ENCODE data around the gene SYTL3. TPM values are rescaled to one million over a fixed set of nuclear protein-coding genes. Genes with fewer than 3 reads are reported as not detected.

SYTL3 gene
- total and polyA plus RNA-seq, 9 of the 15 experiments (the other 6 are each of a cell fraction or from before 2014, with no cell fraction given) = 0.04 to 0.46 (median 0.17) TPM; not detected in 1

DNA sequence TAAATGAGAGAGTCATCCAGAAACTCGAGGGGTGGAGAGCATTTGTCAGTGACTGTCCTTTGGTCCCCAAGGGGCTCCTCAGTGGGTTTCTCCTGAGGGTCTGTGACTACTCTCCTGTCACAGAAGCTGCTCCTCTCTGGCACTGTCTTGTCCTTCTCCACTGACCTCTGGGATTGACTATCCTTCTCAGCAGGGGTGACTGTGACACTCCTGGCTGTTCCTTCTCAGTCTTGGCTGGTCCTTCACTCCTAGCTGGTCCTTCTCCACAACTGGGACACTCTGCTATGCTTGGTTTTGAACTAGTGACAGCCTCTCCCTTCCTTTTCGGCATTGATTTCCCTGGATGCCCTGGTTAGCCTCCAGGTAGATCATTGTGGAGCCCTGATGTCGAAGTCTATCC, 38.8 kb upstream of the SYTL3 start:
- H3K9ac ChIP-seq (ENCODE audit: insufficient read depth in 1 of 2, low read depth in 2 of 2, low read length in 2 of 2) = no peak overlapping the region
- POLR2A ChIA-PET = interaction anchor here (1.1 to 2.5 kb wide), 3 partner anchors 9 to 19 kb away, joined by 3 to 10 read pairs (median 3); no protein-coding TSS in a partner anchor
- CTCF ChIA-PET (ENCODE audit: low intra/inter-chr PET ratio) = no interaction called here
- ATAC-seq (no peak), DNase-seq (ENCODE audit: extremely low read depth in 1 of 4, low spot score in 3 of 4) (no peak), FAIRE-seq (no peak)
- H3K9me3 ChIP-seq (replicated peaks; ENCODE audit: control insufficient read depth, insufficient read depth, low read depth, low read length) = no peaks in the 10 kb centered on the region
- no peak overlapping the region for H2AFZ ChIP-seq (ENCODE audit: low read depth, low read length)
- H3K4me1 ChIP-seq (replicated peaks in 1 of 2; ENCODE audit: control insufficient read depth in 2 of 2, insufficient read depth in 2 of 2, low read length in 2 of 2) = peaks cover 0 to 2% of the 10 kb centered on the region in 2 experiments; a peak in 1 of 5 replicates
- no peak overlapping the region for H3K27ac ChIP-seq (ENCODE audit: extremely low read depth, low read depth, low read length)
- intact Hi-C loops (cut with micrococcal nuclease) (no loop called here), in situ Hi-C loops (cut with MboI) (no loop called here)
- no peaks in the 10 kb centered on the region for H3K27me3 ChIP-seq (ENCODE audit: control insufficient read depth in 2 of 2, insufficient read depth in 2 of 2, low read length in 2 of 2)
- no peaks in the 10 kb centered on the region for H4K20me1 ChIP-seq (replicated peaks; ENCODE audit: control insufficient read depth, insufficient read depth, low read length)
- no peak overlapping the region for H3K4me3 ChIP-seq
- H3K36me3 ChIP-seq (ENCODE audit: control insufficient read depth, insufficient read depth, low read length) = peaks cover 85% of the 10 kb centered on the region
- H3K9me1 ChIP-seq (ENCODE audit: control insufficient read depth, insufficient read depth, low read length) = no peaks in the 10 kb centered on the region
- 94% methylated on average over 3 of the region's 3 CpGs for WGBS (ENCODE audit: insufficient coverage, low coverage, missing lambda C conversion rate)
- H3K4me2 ChIP-seq (ENCODE audit: insufficient read depth, low read length) = no peak overlapping the region
- BruUV-seq (replicated peaks) = no TSS peak
- no peaks in the 10 kb centered on the region for H3K79me2 ChIP-seq (ENCODE audit: control insufficient read depth, insufficient read depth, low read length)
- no peak for TF ChIP-seq ZNF507 (tag; conservative IDR thresholded peaks at IDR 0.05)
- no peak for TF ChIP-seq NUFIP1 (IDR thresholded peaks at IDR 0.05; ENCODE audit: partially characterized antibody)
- TF ChIP-seq ZNF778 (CRISPR knock-in tag; IDR thresholded peaks at IDR 0.05) = no peak
- no peak for TF ChIP-seq ZNF165 (CRISPR knock-in tag; IDR thresholded peaks at IDR 0.05; ENCODE audit: borderline replicate concordance)
- no peak for TF ChIP-seq NFE2L1 (tag; IDR thresholded peaks at IDR 0.05; ENCODE audit: borderline replicate concordance, low read depth)
- TF ChIP-seq ZNF583 (CRISPR knock-in tag; IDR thresholded peaks at IDR 0.05) = no peak
- TF ChIP-seq, protein P1, sequence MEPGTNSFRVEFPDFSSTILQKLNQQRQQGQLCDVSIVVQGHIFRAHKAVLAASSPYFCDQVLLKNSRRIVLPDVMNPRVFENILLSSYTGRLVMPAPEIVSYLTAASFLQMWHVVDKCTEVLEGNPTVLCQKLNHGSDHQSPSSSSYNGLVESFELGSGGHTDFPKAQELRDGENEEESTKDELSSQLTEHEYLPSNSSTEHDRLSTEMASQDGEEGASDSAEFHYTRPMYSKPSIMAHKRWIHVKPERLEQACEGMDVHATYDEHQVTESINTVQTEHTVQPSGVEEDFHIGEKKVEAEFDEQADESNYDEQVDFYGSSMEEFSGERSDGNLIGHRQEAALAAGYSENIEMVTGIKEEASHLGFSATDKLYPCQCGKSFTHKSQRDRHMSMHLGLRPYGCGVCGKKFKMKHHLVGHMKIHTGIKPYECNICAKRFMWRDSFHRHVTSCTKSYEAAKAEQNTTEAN (CRISPR knock-in tag; IDR thresholded peaks at IDR 0.05) = no peak
- TF ChIP-seq CHCHD3 (CRISPR knock-in tag; IDR thresholded peaks at IDR 0.05) = no peak
- TF ChIP-seq FOXK2 (conservative IDR thresholded peaks at IDR 0.05 in 1 of 2, IDR thresholded peaks at IDR 0.05 in 1 of 2; ENCODE audit: low read depth in 2 of 2) = no peak
- TF ChIP-seq, protein P2, sequence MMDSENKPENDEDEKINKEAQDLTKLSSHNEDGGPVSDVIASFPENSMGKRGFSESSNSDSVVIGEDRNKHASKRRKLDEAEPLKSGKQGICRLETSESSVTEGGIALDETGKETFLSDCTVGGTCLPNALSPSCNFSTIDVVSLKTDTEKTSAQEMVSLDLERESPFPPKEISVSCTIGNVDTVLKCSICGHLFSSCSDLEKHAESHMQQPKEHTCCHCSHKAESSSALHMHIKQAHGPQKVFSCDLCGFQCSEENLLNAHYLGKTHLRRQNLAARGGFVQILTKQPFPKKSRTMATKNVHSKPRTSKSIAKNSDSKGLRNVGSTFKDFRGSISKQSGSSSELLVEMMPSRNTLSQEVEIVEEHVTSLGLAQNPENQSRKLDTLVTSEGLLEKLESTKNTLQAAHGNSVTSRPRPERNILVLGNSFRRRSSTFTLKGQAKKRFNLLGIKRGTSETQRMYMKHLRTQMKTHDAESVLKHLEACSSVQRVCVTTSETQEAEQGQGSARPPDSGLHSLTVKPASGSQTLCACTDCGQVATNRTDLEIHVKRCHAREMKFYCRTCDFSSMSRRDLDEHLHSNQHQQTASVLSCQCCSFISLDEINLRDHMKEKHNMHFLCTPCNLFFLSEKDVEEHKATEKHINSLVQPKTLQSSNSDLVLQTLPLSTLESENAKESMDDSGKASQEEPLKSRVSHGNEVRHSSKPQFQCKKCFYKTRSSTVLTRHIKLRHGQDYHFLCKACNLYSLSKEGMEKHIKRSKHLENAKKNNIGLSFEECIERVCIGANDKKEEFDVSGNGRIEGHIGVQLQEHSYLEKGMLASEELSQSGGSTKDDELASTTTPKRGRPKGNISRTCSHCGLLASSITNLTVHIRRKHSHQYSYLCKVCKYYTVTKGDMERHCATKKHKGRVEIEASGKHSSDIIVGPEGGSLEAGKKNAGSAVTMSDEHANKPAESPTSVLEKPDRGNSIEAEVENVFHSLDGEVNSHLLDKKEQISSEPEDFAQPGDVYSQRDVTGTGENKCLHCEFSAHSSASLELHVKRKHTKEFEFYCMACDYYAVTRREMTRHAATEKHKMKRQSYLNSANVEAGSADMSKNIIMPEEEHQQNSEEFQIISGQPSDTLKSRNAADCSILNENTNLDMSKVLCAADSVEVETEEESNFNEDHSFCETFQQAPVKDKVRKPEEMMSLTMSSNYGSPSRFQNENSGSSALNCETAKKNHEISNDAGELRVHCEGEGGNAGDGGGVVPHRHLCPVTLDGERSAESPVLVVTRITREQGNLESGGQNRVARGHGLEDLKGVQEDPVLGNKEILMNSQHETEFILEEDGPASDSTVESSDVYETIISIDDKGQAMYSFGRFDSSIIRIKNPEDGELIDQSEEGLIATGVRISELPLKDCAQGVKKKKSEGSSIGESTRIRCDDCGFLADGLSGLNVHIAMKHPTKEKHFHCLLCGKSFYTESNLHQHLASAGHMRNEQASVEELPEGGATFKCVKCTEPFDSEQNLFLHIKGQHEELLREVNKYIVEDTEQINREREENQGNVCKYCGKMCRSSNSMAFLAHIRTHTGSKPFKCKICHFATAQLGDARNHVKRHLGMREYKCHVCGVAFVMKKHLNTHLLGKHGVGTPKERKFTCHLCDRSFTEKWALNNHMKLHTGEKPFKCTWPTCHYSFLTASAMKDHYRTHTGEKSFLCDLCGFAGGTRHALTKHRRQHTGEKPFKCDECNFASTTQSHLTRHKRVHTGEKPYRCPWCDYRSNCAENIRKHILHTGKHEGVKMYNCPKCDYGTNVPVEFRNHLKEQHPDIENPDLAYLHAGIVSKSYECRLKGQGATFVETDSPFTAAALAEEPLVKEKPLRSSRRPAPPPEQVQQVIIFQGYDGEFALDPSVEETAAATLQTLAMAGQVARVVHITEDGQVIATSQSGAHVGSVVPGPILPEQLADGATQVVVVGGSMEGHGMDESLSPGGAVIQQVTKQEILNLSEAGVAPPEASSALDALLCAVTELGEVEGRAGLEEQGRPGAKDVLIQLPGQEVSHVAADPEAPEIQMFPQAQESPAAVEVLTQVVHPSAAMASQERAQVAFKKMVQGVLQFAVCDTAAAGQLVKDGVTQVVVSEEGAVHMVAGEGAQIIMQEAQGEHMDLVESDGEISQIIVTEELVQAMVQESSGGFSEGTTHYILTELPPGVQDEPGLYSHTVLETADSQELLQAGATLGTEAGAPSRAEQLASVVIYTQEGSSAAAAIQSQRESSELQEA (IDR thresholded peaks at IDR 0.05; ENCODE audit: low read depth) = no peak
- TF ChIP-seq NR2C2 (CRISPR knock-in tag; IDR thresholded peaks at IDR 0.05) = no peak
- TF ChIP-seq NR2C2 (tag; IDR thresholded peaks at IDR 0.05) = no peak
- no peak for TF ChIP-seq NCOA1 (IDR thresholded peaks at IDR 0.05; ENCODE audit: low read depth)
- TF ChIP-seq POLR2G (IDR thresholded peaks at IDR 0.05; ENCODE audit: low read depth, low read length) = no peak
- no peak for TF ChIP-seq SOX6 (IDR thresholded peaks at IDR 0.05)

All from K562 (cell line).